K562 (cell line): ENCODE results near the gene BEST3. TPM values are rescaled to one million over a fixed set of nuclear protein-coding genes. Genes with fewer than 3 reads are reported as not detected.

Source experiments
- ATF3 ChIP-seq, 2 experiments: fragments of 450-650 bp in 1 of 2; sonication (generic) in 1 of 2; formaldehyde crosslinking in 1 of 2; IDR thresholded peaks in 1 of 2; conservative IDR thresholded peaks in 1 of 2; 2 replicates each; pipeline versions ENCODE4 v1.6.1 to v1.8.1; 2016 to 2023; ENCODE audit warnings: mild to moderate bottlenecking in 2 of 2, moderate library complexity in 2 of 2, inconsistent platforms in 1 of 2, missing genetic modification reagents in 1 of 2
- BRCA1 ChIP-seq, 2 experiments: fragments of 450-650 bp in 1 of 2; sonication (generic) in 1 of 2; formaldehyde crosslinking in 1 of 2; IDR thresholded peaks; 2 replicates each; pipeline versions ENCODE4 v1.5.0 to v1.6.1; 2017 to 2020; ENCODE audit warnings: mild to moderate bottlenecking in 1 of 2, missing genetic modification reagents in 1 of 2
- CBX8 ChIP-seq: fragments of 200-600 bp; sonication (generic); IDR thresholded peaks from 2 replicates; pipeline ENCODE4 v1.6.1; 2012; ENCODE audit warnings: borderline replicate concordance, mixed run types, low read depth, mild to moderate bottlenecking, moderate library complexity, mixed read lengths, low read length, control low read depth, inconsistent platforms; ENCODE audit not compliant: poor library complexity, severe bottlenecking; ENCODE audit errors: extremely low read depth
- ETV6 ChIP-seq, 3 experiments: fragments of 150-350 bp in 1 of 3; sonication (generic) in 1 of 3; formaldehyde crosslinking in 1 of 3; IDR thresholded peaks; 2 replicates each; pipeline versions ENCODE4 v1.6.1 to v1.8.0; 2014 to 2022; ENCODE audit warnings: borderline replicate concordance in 2 of 3, low read depth in 2 of 3, antibody characterized with exemption in 1 of 3, low read length in 1 of 3, mild to moderate bottlenecking in 1 of 3, missing genetic modification reagents in 1 of 3
- GTF2B ChIP-seq: IDR thresholded peaks from 2 replicates; pipeline ENCODE4 v1.6.1; 2011; ENCODE audit not compliant: insufficient read length; ENCODE audit errors: extremely low read depth
- HDAC3 ChIP-seq: fragments of 450-650 bp; IDR thresholded peaks from 2 replicates; pipeline ENCODE4 v1.6.1; 2018; ENCODE audit warnings: borderline replicate concordance, mild to moderate bottlenecking, moderate library complexity; ENCODE audit not compliant: partially characterized antibody
- IRF9 ChIP-seq: fragments of 450-650 bp; IDR thresholded peaks from 2 replicates; pipeline ENCODE4 v1.6.1; 2016; ENCODE audit warnings: missing biosample characterization, missing genetic modification characterization
- KDM2B ChIP-seq: fragments of 250-450 bp; sonication (Bioruptor Pico); IDR thresholded peaks from 2 replicates; pipeline ENCODE4 v1.8.0; 2021; ENCODE audit warnings: mild to moderate bottlenecking, moderate library complexity
- NCOA2 ChIP-seq, 2 experiments: fragments of 450-650 bp; IDR thresholded peaks; 2 replicates each; pipeline ENCODE4 v1.6.1; 2018; ENCODE audit warnings: mild to moderate bottlenecking in 2 of 2, moderate library complexity in 1 of 2; ENCODE audit not compliant: partially characterized antibody in 2 of 2
- ZBTB40 ChIP-seq, 2 experiments: fragments of 450-650 bp in 1 of 2; sonication (generic) in 1 of 2; formaldehyde crosslinking in 1 of 2; IDR thresholded peaks; 2 replicates each; pipeline versions ENCODE4 v1.7.1 to v1.9.0; 2016 to 2022; ENCODE audit warnings: inconsistent platforms in 1 of 2, mild to moderate bottlenecking in 1 of 2, missing genetic modification reagents in 1 of 2
- ZKSCAN3 ChIP-seq: fragments of 250-450 bp; sonication (Bioruptor Pico); IDR thresholded peaks from 2 replicates; pipeline ENCODE4 v1.4.0; 2020
- ZNF79 ChIP-seq: fragments of 250-450 bp; sonication (Bioruptor Pico); IDR thresholded peaks from 2 replicates; pipeline ENCODE4 v1.4.0; 2020; ENCODE audit warnings: low read depth, mild to moderate bottlenecking, moderate library complexity
- polyA plus RNA-seq, 8 experiments: library from polyadenylated mRNA; depleted of rRNA in 4 of 8; stranded (reverse) in 5 of 8; unstranded in 3 of 8; fragments of >200 nt; fragmentation: Nextera tagmentation in 2 of 8; fragmentation: Illumina TruSeq in 1 of 8; extraction: Ambion mirVana in 2 of 8; extraction: Trizol in 1 of 8; gene quantifications; 2 replicates each; pipeline versions ENCODE4 v1.2.1 to v1.2.3, GENCODE V29; 2011 to 2014; ENCODE audit warnings: inconsistent platforms in 1 of 8, missing spikeins in 1 of 8
- total RNA-seq, 7 experiments: library from RNA; depleted of rRNA in 6 of 7; stranded (reverse); fragments of >200 nt in 6 of 7; fragmentation: Illumina TruSeq in 2 of 7; extraction: Trizol in 2 of 7; gene quantifications; 2 replicates each; pipeline versions ENCODE4 v1.2.1 to v1.2.3, GENCODE V29; 2011 to 2021; ENCODE audit warnings: low replicate concordance in 1 of 7

Gene BEST3
- total and polyA plus RNA-seq, 9 of the 15 experiments (the other 6 are each of a cell fraction or from before 2014, with no cell fraction given), result 0.15 TPM; not detected in 8

- TF ChIP-seq GTF2B (no peak), ATF3 (IDR thresholded peaks at IDR 0.05) (no peak), ATF3 (CRISPR knock-in tag; conservative IDR thresholded peaks at IDR 0.05) (no peak), CBX8 (no peak), ZKSCAN3 (CRISPR knock-in tag) (no peak), NCOA2 (IDR thresholded peaks at IDR 0.05; ENCODE audit: partially characterized antibody in 2 of 2) (no peak), ZNF79 (CRISPR knock-in tag) (no peak), KDM2B (CRISPR knock-in tag) (no peak), IRF9 (tag) (no peak), HDAC3 (no peak), ETV6 (IDR thresholded peaks at IDR 0.05; ENCODE audit: borderline replicate concordance in 1 of 2, low read depth in 2 of 2, low read length in 1 of 2) (no peak), ETV6 (CRISPR knock-in tag; IDR thresholded peaks at IDR 0.05; ENCODE audit: borderline replicate concordance) (no peak), BRCA1 (IDR thresholded peaks at IDR 0.05) (no peak), BRCA1 (CRISPR knock-in tag; IDR thresholded peaks at IDR 0.05) (no peak), ZBTB40 (IDR thresholded peaks at IDR 0.05) (no peak), ZBTB40 (CRISPR knock-in tag; IDR thresholded peaks at IDR 0.05) (no peak)
Measured at GRCh38 chr12:69639400-69640016, 59.6 kb downstream of the BEST3 start (continued).
